GM10266 (cell line): ENCODE results near the gene SUMO3.

Experiments
- DNase-seq: peaks from one replicate; pipeline ENCODE4 v3.0.0; 2012; ENCODE audit errors: extremely low spot score
- TF ChIP-seq, protein P1 (sequence below): IDR thresholded peaks from 2 replicates; pipeline ENCODE4 v1.5.1; 2012; ENCODE audit warnings: mild to moderate bottlenecking, low read depth; ENCODE audit not compliant: control insufficient read depth, insufficient read depth; ENCODE audit errors: missing control alignments

SUMO3 gene

DNA sequence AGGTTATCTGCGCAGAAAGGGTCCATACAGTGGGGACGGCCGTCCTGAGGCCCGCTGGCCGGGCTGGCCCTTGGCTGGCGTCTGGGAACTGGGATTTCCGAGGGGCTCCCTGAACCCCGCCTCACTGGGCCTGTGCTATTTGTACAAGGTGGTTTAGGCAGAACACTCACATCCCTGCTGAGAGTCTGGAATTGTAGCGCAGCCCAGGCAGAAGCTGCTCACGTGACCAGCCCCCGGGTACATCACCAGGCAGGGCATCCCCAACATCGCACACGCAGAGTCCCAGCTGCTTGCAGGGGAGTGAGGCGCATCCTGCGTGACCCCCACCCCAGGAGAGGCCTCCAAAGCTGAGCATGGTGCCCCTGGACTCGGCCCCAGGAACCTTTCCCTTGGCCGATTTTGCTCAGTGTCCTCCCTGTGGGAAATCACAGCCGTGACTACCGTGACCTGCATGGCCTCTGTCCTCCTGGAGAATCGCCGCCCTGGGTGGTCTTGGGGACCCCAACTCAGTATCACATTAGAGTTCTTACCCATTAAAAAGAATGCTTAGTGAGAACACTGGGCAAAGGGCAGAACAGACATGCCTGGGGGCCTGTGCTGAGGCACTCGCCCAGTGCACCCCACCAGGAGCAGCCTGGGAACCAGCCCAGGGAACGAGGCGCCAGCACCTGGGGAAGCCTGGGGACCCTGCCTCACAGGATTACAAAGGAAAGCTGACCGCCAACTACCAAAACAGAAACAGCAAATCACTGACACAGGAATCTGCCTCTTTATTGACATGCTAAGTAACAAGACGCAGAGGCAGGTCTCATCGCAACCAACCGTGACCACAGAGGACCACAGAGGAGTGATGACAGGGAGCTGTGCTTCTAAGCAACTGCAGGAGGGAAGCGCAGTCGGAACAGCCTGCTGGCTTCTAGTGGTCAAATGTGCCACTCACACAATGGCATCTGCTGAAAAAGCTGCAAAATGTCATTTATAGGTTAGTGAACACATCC is 49.7 kb downstream of the SUMO3 start:
- TF ChIP-seq, protein P1, sequence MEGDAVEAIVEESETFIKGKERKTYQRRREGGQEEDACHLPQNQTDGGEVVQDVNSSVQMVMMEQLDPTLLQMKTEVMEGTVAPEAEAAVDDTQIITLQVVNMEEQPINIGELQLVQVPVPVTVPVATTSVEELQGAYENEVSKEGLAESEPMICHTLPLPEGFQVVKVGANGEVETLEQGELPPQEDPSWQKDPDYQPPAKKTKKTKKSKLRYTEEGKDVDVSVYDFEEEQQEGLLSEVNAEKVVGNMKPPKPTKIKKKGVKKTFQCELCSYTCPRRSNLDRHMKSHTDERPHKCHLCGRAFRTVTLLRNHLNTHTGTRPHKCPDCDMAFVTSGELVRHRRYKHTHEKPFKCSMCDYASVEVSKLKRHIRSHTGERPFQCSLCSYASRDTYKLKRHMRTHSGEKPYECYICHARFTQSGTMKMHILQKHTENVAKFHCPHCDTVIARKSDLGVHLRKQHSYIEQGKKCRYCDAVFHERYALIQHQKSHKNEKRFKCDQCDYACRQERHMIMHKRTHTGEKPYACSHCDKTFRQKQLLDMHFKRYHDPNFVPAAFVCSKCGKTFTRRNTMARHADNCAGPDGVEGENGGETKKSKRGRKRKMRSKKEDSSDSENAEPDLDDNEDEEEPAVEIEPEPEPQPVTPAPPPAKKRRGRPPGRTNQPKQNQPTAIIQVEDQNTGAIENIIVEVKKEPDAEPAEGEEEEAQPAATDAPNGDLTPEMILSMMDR: no peak
- no peak for DNase-seq

DNA sequence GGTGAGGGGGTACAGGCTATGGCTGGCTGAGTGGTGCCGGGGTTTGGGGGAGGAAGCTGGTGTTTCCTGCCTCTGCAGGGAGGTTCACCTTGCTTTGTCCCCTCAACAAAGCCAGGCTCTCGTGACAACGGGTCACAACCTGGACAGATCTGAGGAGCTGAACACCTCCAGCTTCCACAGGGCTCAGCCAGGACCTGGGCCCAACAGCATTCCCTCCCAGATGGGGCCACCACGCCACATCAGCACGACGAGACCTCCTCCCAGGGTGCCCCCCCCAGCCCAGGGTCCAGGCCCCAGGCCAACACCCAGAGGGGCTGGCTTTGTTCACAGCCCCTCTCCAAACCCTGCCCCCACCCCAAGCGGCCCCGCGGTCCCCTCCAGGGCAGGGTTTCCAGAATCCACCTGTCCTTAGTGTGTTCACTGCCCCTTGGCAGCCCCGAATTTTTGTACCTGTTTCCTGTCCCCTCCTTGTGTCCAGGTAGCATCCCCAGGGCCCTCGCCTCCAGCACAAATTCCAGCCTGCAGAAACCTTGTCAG is 51.0 kb downstream of the SUMO3 start:
- DNase-seq: no peak
- TF ChIP-seq, protein P1: no peak

DNA sequence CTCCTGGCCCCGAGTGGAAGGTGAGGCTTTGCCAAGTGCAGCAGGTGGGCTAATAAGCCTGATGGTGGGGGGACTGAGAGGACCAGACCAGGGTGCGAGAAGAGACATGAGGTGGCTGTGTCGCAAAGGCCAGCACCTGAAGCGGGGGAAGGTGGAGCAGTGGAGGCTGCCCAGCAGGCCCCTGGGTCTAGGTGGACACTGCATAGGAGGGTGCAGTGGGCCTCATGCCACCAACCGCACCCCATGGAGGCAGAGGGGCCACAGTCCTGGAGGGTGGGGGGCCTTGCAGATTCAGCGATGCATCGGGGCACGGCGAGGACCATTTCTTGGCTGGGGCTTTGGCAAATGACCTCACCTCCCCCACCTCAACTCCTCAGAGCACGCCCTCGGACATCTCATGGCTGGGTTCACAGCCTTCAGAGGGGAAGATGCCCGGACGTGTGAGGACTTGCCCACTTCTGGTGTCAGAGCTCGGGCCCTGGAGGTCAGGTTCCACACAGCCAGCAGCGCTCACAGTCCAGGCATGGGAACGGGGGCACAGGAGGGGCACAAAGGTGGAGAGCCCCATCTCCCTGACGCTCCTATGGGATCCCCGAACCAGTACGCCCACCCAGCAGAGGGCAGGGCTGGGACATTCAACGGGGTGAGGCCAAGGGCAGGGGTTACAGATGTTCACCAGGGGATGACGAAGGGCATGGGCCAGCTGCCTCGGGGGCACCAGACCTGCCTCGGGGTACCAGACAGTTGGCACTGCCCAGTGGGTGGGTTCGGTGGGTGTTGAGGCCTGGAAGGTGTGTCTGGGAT is 51.6 kb downstream of the SUMO3 start:
- TF ChIP-seq, protein P1: no peak
- no peak for DNase-seq

DNA sequence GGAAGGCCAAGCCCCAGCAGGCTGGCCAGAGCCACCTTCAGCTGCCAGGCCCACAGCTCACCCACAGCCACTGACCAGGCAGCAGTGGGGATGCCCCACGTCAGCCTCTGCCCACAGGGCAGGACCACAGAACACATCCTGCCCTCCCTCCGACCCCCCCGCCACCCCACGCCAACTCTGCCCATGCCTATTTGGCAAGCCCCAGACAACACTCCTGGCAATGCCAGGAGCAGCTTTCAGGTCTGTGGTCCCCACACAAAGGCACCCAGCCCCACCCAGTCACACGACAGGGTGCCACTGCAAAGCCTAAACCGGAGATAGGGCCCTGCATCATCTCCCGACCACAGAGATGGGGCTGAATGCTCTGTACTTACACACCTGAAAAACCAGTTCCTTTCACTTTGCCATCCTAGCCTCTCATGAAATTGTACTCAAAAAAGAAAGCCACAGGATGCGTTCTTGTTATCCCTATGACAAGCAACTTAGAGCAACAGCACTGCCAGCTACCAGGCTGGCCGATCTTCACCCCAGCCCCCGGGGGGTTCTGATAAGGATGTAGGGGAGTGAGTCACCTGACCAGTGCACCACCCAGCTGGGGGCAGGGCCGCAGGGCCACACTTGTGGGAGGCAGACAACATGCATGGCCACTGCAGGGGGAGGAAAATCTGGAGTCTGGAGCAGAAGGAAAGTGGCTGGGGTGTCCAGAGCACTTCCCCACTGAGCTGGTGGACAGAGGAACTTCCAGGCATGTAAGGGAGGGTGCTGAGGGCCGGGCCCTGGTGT is 52.4 kb downstream of the SUMO3 start:
- TF ChIP-seq, protein P1: no peak
- no peak for DNase-seq

DNA sequence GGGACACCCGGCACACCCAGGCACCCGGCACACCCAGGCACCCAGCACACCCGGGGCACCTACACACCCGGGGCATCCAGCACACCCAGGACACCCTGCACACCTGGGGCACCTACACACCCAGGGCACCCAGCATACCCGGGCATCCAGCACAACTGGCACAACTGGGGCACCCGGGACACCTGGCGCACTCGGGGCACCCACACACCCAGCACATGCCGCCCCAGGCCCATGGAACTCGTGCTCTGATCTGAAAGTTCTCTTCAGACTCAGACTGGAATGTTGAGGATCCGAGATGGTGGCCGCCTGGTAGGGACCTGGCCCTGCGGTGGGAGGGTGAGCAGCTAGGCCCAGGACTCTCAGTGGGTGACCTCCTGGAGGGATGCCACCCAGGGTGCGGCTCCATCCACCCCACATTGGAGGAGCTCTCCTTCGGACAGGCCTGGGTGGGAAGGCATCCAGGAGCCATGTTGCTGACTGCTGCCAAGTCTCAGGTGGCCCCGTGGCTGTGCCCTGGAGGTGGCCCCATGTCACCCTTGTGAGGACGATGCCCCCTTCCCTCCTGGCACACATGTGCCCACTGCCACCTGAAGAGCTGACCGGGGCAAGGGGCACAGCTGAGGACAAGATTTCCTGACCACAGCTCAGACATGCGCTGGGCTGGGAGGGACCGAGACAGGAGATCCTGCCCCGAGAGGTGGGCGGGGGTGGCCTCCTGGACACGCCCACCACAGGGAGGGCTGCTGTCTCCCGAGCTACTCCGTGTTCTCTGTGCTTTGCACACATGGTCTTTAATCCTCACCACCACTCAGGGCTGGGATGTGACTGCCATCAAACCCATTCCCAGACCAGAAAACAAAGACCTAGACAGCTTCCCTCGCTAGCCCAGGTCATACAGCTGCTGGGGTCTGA is 53.3 kb downstream of the SUMO3 start:
- TF ChIP-seq, protein P1: no peak
- no peak for DNase-seq

DNA sequence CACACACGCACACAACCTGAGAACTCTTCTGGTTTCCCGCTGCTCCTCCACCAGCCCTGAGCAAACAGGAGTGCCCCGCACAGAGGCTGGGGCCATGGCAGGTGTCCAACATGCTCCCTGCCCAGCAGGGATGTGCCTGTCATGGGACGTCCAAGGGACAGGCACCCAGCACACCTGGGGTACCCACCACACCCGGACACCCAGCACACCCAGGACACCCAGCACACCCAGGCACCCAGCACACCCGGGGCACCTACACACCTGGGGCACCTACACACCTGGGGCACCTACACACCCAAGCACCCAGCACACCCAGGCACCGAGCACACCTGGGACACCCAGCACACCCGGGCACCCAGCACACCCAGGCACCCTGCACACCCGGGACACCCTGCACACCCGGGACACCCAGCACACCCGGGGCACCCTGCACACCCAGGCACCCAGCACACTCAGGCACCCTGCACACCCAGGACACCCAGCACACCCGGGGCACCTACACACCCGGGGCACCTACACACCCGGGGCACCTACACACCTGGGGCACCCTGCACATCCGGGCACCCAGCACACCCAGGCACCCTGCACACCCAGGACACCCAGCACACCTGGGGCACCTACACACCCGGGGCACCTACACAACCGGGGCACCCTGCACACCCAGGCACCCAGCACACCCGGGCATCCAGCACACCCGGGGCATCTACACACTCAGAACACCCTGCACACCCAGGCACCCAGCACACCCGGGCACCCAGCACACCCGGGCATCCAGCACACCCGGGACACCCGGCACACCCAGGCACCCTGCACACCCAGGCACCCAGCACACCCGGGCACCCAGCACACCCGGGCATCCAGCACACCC is 54.2 kb downstream of the SUMO3 start:
- TF ChIP-seq, protein P1: no peak
- DNase-seq: no peak
